Stimulated activated CD8-positive, alpha-beta memory T cell treated with anti-CD3 and anti-CD28 coated beads, Interleukin-12 subunit alpha, Interleukin-12 subunit beta, amount 100 ng/mL, for 4 hours (primary cell): Measurements from ENCODE around the gene PHKA2.

Source experiments
- DNase-seq: peaks from one replicate; pipeline ENCODE4 v3.0.0-alpha.2; 2020; ENCODE audit warnings: low read depth

PHKA2 gene

GRCh38 chrX:18931972-18932371, 51.9 kb downstream of the PHKA2 start:
- no peak for DNase-seq

DNA sequence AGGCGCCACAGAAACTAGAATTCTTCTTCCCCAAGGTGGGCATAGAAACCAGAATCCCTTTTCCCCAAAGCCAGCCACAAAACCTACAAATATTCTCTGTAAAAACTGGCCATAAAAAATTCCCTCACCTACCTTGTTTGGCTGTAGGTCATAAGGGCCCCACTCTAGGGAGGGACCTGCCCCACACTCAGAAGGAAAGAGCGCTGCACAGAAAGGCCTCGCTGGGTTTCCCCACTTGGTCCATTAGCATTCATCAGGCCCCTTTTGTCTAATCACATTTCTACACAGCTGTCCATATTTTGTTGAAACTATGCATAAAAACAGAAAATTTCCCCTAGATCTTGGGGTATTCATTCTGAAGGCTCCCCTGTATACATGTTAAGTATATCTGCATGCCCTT, 54.1 kb downstream of the PHKA2 start:
- DNase-seq = no peak

GRCh38 chrX:18927558-18927957, 56.4 kb downstream of the PHKA2 start:
- DNase-seq = no peak

- no peak for DNase-seq
These were observed 59.3 kb downstream of the PHKA2 start for GRCh38 chrX:18924507-18925088.

- no peak for DNase-seq
These were observed 63.3 kb downstream of the PHKA2 start for GRCh38 chrX:18920566-18920965.

DNA sequence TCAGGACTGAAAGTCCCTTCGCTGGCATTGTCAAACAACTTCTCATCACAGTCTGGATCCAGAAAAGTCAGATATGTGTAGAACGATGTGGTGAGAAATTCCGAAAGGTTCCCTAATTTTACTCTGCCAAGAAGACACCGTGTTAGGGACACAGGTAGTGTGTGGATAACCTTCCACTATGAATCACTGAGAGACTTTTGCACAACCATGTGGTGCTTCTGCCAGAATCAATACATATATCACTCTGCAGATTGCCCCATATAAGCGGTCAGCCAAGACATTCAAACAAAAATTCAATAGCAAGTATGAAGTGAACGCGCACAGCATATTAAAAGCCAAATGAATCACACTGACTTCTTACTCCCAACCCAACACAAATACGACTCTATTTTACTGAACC, 63.8 kb downstream of the PHKA2 start:
- no peak for DNase-seq

- no peak for DNase-seq
These were observed 66.1 kb downstream of the PHKA2 start for GRCh38 chrX:18917831-18918230.

- DNase-seq = no peak
These were observed 77.6 kb downstream of the PHKA2 start for GRCh38 chrX:18906286-18906685.

GRCh38 chrX:18900401-18900976, 83.4 kb downstream of the PHKA2 start:
- no peak for DNase-seq

DNA sequence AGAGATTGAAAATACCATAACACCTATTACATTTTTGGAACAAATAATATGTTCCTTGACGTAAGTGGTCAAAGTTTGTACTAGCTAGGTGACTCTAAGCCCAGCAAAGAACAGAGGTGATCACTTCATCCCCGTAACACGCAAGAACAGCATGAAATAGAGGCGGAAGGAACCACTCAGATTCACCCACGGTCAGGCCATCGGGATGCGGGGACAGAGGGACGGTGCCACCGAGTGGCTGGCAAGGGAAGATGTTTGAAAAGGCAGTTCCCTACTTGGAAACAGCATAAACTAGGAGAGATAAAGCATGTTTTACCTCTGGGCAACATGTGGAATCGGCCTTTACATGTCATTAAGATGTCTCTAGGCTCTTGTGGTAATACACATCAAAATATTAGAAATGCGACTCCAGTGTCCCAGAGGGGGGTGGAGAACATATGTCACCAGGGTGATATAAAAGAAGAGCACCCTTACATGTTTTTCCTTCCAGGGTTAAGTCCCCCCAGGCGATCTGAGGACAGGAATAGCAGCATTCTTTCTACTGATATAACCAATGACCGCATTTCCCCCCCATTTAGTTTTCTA, 84.0 kb downstream of the PHKA2 start:
- no peak for DNase-seq

- DNase-seq = no peak
These were observed 85.4 kb downstream of the PHKA2 start for GRCh38 chrX:18898492-18898891.

DNA sequence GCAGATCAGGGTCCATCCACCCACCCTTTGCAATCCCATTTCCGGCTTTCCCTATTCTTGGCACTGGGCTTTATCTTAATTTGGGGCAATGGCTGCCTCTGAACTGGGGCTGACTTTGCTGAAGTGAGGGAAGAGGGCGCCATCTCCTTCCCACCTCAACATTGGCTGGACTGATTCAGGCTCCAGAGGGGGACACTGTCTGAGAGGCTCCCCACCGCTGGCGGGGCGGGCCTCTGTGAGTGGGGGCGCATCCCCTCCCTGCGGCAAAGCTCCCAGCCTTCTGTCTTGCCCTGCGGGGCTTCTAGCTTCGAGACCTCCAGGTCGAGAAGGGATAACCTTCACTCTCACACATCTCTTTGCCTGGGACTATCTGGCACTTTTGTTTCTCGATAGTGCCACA, 85.8 kb downstream of the PHKA2 start:
- DNase-seq = no peak

DNA sequence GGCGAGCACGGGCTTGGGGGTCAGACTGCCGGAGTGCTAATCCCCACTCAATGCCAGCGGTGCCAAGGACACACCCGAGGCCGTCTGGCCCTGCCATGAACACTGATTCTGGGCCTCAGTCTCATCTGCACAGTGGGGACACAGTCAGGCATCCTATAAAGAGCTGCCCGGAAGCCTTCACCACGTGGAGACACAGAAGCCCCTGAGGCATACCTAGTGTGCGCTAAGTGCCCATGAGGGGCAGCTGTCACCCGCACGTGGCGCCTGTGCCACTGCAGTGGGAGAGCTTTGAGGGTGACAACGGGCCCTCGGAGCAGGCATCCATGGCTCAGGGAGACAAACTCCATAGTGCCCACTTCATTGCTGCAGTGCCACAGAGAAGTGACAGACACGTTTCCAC, 86.3 kb downstream of the PHKA2 start:
- DNase-seq = no peak

DNA sequence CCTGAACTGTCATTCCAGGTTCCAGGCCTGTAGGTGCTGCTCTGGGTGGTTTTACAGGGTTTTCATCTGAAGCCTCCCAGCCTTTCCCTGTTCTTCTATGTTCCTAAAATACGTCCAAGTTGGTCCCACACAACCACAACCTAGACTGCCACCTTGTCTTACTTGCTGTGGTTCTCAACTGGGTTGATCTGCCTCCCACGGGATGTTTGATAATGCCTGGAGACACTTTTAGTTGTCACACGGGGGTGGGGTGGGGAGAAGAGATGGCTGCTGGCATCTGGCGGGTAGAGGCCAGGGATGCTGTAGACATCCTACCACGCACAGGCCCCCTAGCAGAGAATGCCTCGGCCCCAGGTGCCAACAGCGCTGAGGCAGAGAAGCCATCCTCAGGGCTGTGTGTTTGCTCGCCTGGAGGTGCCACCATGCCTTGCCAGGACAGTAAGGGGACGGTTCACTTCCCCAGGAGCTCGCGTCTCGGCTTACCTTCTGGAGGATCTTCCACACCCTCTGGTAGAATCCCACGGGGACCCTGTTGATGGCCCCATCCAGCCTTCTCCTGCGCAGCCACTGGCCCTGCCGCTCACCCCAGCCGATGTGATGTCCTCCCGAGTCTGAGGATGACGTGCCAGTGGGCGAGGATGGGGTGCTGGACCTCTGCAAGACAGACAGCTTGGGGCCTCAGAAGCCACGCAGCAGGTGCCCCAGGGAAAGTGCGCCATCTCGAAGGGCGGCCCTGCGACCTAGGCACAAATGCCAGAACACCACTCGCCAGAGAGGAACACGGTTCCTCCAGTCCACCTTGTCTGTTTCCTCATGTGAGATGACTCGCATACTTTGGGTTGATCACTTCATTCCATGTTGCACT, 87.0 kb downstream of the PHKA2 start:
- no peak for DNase-seq

DNA sequence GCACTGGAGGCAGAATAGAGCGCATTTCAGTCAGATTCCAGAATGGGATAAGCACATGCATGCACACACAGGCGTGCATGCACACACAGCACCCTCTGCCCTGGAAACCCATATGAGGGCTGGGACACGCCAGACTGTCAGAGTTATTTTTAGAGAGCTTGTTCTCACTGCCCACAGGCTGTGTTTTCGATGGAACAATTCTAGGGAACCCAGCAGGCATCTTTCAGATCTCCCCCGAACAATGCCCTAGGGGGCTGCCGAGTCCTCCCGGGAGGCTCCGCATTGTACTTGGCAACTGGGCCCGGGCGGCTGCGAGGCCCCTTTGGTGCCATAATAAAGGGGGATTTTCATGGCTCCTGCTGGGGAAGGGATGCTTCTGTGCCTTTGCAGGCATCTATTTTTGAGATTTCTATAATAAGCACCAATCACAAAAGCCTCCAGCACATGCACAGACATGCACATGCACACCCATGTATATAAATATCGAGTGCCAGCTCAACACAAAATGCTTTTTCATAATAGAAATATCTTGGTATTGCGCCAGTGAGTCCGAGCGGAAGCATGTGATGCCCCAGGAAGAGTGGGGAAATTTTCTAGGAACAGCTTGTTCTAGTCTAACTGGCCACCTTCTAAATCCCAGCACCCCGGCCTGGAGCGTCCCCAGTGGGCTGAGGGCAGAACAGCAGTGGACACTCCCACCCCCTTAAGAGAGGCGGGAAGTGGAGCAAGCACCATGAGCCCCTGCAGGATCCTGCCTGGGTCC, 88.5 kb downstream of the PHKA2 start:
- no peak for DNase-seq

- no peak for DNase-seq
These were observed 89.8 kb downstream of the PHKA2 start for GRCh38 chrX:18894156-18894555.

DNA sequence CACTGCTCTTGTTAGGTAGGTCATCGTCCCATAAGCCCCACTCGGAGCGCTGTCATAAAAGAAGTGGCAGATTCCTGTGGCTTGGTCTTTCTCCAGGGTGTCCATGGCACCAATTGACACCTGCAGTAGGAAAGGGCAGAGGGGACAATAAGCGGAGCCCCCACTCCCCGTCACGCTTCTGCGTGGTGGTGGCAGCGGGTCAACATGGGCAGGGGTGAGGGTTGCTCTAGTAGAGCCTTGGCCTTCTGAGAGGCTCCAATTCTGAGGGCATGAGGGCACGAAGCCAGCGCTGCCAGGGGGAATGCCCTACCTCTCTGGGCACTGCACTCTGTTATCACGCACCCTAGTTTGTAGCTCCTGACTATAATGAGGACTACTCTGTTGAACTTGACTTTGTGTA, 90.4 kb downstream of the PHKA2 start:
- no peak for DNase-seq

DNA sequence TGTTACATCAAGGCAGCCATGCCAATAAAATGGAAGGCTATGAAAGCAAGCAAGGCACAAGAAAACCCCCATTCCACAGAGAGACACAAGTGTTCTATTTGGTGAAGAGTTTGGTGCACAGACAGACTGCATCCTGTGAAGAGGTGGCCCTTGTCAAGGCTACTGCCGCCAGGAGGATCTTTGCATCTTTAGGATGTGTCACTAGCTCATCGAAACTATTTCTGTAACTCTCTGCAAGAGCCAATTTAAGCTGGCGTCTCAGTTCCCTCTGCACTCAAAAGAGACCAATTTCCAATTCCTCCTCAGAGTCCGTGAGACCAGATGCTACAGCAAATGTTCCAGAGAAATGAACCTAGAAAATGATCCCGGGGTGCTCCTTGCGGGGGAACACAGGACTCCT, 91.0 kb downstream of the PHKA2 start:
- no peak for DNase-seq

- no peak for DNase-seq
These were observed 92.4 kb downstream of the PHKA2 start for GRCh38 chrX:18891548-18891945.

DNA sequence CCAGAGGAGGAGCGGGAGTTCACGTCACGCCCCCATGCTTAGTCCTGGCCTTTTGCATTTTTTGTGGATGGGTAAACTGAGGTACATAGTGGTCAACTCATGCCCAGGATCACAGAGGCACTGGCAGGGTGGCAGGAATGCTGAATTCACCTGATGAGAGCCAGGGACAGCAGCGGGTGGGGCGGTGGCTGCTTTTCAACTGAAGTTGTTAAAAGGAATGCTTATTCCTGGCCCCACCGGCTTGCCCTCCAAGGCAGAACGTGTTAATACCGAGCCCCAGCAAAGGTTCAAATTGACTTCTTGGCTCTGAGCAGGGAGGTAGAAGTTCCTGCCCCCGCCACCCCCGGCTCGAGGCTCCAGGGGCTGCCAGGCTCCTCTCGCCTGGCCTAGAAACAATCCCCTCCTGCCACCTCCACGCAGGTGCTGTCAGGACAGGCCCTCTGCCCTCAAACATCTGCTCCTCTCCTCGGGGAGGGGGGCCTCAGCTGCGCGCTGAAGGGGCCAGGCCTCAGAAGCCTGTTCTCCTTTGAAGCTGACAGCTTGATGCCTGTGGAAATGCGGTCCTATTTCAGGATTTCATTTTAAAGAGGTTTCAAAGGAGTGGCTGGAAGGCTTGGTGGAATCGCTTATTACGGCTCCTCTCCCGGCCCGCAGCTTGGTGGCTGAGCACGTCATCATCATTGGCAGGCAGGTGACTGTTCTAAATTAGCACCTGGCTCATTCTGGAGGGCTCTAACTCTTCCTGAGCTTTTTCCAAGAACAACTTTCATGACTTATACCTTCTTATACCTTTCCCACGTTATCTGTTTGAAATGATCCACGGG, 93.0 kb downstream of the PHKA2 start:
- DNase-seq = no peak

- DNase-seq = no peak
These were observed 93.9 kb downstream of the PHKA2 start for GRCh38 chrX:18890049-18890381.
